Activated naive CD8-positive, alpha-beta T cell treated with anti-CD3 and anti-CD28 coated beads, Interleukin-2, amount 50 U/mL, for 24 hours (primary cell): Measurements from ENCODE around the gene COX7A1.

Experiments
- ATAC-seq: fragments of 150-1000 bp; cut with Tn5 transposase; one replicate; pipeline ENCODE4 v1.10.0; 2021
- DNase-seq: peaks from one replicate; pipeline ENCODE4 v3.0.0; 2021
- H3K27ac Mint-ChIP-seq: one replicate; pipeline ENCODE4 v1.8.0; 2021; ENCODE audit warnings: mild to moderate bottlenecking, mixed read lengths
- H3K27me3 Mint-ChIP-seq: one replicate; pipeline ENCODE4 v1.8.0; 2021; ENCODE audit warnings: mixed read lengths
- H3K36me3 Mint-ChIP-seq: one replicate; pipeline ENCODE4 v1.8.0; 2021; ENCODE audit warnings: low read depth, mixed read lengths
- H3K4me1 Mint-ChIP-seq: one replicate; pipeline ENCODE4 v1.8.0; 2021; ENCODE audit warnings: mixed read lengths
- H3K4me3 Mint-ChIP-seq: one replicate; pipeline ENCODE4 v1.8.0; 2021; ENCODE audit warnings: mild to moderate bottlenecking, moderate library complexity, mixed read lengths
- H3K9me3 Mint-ChIP-seq: one replicate; pipeline ENCODE4 v1.8.0; 2021; ENCODE audit warnings: mixed read lengths

The COX7A1 gene

DNA sequence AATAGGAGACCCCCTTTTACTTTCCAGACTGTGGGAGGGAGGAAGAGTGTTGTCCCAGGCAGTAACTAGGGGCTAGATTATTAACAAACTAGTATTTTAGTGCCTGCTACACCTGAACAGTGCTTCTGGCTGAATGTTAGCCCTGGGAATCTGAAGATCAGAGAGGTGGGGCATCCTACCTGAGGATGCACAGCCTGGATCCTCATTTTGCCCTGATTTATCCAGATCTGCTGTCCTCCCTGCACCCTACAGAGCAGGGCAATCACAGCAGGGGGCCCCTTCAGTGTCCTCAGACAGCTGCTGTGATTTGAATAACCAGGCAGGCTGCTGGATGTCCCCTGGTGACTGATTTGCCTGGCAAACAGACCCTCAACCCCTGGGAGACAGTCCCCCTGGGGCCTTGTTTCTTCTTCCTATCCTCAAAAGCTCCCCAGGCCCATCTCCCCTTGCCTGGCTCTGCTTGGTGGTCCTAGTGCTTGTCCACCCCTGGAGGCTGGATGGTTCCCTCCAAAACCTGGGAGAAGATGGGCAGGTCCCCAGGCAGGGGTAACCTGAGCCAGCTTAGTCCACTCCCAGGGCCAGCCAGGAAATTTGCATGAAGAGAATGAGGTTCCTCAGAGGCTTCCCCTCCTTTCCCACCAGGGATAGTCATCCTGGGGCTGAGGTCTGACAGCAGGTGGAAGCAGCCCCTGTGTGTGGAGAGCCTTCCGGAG, 41.6 kb downstream of the COX7A1 start, which contains the start of gene OVOL3:
OVOL3 (plus strand) TSS at position 657 of the 713 bp plus-strand sequence. CDS start 60 bp downstream, outside the sequence.
- no peak within 1 kb of the TSS for H3K4me3 Mint-ChIP-seq
- DNase-seq (no peak), ATAC-seq (no peak)
- peaks cover 21% of the 10 kb centered on the region for H3K4me1 Mint-ChIP-seq
- no peaks in the 10 kb centered on the region for H3K9me3 Mint-ChIP-seq
- H3K27me3 Mint-ChIP-seq, result peaks cover 5% of the 10 kb centered on the region
- peaks cover 21% of the 10 kb centered on the region for H3K36me3 Mint-ChIP-seq
- no peak within 1 kb of the TSS for H3K27ac Mint-ChIP-seq

DNA sequence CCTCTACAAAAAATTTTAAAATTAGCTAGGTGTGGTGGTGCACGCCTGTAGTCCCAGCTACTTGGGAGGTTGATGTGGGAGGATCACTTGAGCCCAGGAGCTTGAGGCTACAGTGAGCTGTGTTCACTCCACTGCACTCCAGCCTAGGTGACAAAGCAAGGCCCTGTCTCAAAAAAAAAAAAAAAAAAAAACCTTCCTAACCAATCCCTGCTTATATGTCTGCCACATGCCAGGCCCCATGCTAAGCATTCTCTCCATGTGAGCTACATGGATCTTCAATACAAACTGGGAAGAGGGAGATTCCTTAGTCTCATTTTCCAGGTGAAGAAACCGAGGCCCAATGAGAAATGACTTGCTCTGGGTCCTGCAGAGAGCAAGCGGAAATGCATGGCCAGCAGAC, 43.6 kb downstream of the COX7A1 start:
- H3K9me3 Mint-ChIP-seq, result no peaks in the 10 kb centered on the region
- DNase-seq, result no peak
- H3K27ac Mint-ChIP-seq, result no peak overlapping the region
- no peak for ATAC-seq
- peaks cover 7% of the 10 kb centered on the region for H3K4me1 Mint-ChIP-seq
- no peak overlapping the region for H3K4me3 Mint-ChIP-seq
- H3K27me3 Mint-ChIP-seq, result no peaks in the 10 kb centered on the region
- H3K36me3 Mint-ChIP-seq, result peaks cover 12% of the 10 kb centered on the region

- peaks cover 2% of the 10 kb centered on the region for H3K36me3 Mint-ChIP-seq
- H3K4me3 Mint-ChIP-seq, result no peak overlapping the region
- no peak overlapping the region for H3K27ac Mint-ChIP-seq
- DNase-seq (no peak), ATAC-seq (no peak)
- no peaks in the 10 kb centered on the region for H3K27me3 Mint-ChIP-seq
- H3K4me1 Mint-ChIP-seq, result no peaks in the 10 kb centered on the region
- H3K9me3 Mint-ChIP-seq, result no peaks in the 10 kb centered on the region
Observed at GRCh38 chr19:36106991-36107390, 45.3 kb downstream of the COX7A1 start.

GRCh38 chr19:36106441-36106840, 45.8 kb downstream of the COX7A1 start:
- H3K27me3 Mint-ChIP-seq, result no peaks in the 10 kb centered on the region
- DNase-seq, result no peak
- H3K36me3 Mint-ChIP-seq, result peaks cover 2% of the 10 kb centered on the region
- H3K27ac Mint-ChIP-seq, result no peak overlapping the region
- H3K4me1 Mint-ChIP-seq, result no peaks in the 10 kb centered on the region
- no peak overlapping the region for H3K4me3 Mint-ChIP-seq
- no peaks in the 10 kb centered on the region for H3K9me3 Mint-ChIP-seq
- no peak for ATAC-seq

- DNase-seq, result no peak
- no peak overlapping the region for H3K27ac Mint-ChIP-seq
- H3K27me3 Mint-ChIP-seq, result no peaks in the 10 kb centered on the region
- H3K9me3 Mint-ChIP-seq, result no peaks in the 10 kb centered on the region
- H3K4me3 Mint-ChIP-seq, result no peak overlapping the region
- ATAC-seq, result no peak
- peaks cover 2% of the 10 kb centered on the region for H3K36me3 Mint-ChIP-seq
- H3K4me1 Mint-ChIP-seq, result no peaks in the 10 kb centered on the region
Observed at GRCh38 chr19:36103842-36104552, 48.2 kb downstream of the COX7A1 start.

- Mint-ChIP-seq H3K36me3 (peaks cover 7% of the 10 kb centered on the region), H3K27ac (no peak overlapping the region), H3K9me3 (no peaks in the 10 kb centered on the region), H3K4me3 (no peak overlapping the region), H3K4me1 (no peaks in the 10 kb centered on the region), H3K27me3 (no peaks in the 10 kb centered on the region)
- no peak for DNase-seq
- no peak for ATAC-seq
Observed at GRCh38 chr19:36103040-36103626, 49.1 kb downstream of the COX7A1 start.

DNA sequence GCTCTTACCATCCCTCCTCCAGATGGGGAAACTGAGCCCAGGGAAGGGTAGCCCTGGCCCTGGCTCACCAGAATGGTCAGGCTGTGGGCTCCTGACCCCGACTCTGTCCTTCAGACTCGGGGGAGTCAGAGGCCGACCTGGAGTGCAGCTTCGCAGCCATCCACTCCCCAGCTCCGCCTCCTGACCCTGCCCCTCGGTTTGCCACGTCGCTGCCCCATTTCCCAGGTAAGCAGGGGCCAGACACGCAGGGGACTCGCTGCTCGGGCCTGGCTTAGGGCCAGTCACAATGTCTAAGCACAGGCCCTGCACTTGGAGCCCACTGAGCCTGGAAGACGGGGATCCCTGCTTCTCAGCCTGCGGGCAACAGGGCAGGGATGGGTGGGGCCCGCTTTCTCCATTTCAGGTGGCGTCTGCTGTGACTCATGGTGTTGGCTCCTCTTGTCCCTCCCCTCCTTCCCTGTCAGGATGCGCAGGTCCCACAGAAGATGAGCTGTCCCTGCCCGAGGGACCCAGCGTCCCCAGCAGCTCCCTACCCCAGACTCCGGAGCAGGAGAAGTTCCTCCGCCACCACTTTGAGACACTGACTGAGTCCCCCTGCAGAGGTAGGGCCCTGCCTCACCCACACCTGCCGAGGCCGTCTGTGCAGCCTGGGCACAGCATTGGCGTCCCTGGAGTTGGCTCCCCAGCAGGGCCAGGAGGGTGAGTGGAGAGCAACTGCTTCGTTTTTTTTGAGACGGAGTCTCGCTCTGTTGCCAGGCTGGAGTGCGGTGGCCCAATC, 50.5 kb downstream of the COX7A1 start:
- Mint-ChIP-seq H3K27me3 (no peaks in the 10 kb centered on the region), H3K27ac (no peak overlapping the region), H3K36me3 (peaks cover 11% of the 10 kb centered on the region), H3K4me3 (no peak overlapping the region), H3K4me1 (no peaks in the 10 kb centered on the region), H3K9me3 (no peaks in the 10 kb centered on the region)
- DNase-seq (no peak), ATAC-seq (no peak)
